Cortex of kidney (tissue), 1 donor: ENCODE measurements around the gene TECTA.

ENCODE experiments used
- DNase-seq: peaks from one replicate; lab custom pipeline; 2025; lab: John Stamatoyannopoulos, UW

TECTA gene

DNA sequence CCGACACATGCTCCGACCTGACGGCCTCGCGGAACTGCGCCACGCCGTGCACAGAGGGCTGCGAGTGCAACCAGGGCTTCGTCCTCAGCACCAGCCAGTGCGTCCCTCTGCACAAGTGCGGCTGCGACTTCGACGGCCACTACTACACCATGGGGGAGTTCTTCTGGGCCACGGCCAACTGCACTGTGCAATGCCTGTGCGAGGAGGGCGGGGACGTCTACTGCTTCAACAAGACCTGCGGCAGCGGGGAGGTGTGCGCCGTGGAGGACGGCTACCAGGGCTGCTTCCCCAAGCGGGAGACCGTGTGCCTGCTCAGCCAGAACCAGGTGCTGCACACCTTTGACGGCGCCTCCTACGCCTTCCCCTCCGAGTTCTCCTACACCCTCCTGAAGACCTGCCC is 26.8 kb downstream of the TECTA start:
- DNase-seq, result no peak

DNA sequence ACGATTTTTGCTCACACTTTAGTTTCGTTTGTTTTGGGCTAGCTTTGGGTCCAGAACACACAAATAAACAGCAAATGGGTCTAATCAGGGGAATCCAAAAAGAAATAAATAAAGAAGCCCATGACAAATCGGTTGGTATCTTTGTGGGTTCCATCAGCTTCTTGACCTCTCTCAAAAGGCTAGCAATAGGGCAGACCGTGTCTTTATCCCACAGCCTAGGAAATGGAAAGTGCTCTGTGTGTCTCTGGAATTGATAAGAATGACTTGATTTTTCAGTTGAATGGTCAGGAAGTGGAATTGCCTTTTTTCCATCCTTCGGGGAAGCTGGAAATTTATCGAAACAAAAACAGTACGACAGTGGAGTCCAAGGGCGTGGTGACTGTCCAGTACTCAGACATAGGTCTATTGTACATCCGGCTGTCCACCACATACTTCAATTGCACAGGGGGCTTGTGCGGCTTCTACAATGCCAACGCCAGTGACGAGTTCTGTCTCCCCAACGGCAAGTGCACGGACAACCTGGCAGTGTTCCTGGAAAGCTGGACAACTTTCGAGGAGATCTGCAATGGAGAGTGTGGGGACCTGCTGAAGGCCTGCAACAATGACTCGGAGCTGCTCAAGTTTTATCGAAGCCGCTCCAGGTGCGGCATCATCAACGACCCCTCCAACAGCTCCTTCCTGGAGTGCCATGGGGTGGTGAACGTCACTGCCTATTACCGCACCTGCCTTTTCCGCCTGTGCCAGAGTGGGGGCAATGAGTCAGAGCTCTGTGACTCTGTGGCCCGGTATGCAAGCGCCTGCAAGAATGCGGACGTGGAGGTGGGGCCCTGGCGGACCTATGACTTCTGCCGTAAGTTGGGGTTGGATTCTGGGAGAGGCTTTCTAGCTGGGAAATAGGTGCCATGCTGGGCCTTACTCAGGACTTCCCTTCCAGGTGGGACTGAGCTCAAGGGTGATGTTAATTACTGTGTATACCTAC is 28.6 kb downstream of the TECTA start:
- DNase-seq, result no peak

DNA sequence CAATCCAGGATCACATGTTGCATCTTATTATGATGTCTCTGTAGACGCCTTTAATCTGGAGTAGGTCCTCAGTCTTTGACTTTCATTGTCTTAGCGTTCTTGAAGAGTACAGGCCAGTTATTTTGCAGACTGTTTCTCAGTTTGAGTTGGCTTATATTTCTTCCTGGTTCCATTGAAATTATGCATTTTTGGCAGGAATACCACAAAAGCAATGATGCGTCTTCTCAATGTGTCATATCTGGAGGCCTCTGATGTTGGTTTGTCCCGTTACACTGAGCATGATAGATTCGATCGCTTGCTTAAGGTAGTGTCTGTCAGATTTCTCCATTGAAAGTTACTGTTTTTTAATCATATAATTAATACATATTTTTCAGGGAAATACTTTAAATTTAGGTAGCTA is 30.6 kb downstream of the TECTA start:
- no peak for DNase-seq

DNA sequence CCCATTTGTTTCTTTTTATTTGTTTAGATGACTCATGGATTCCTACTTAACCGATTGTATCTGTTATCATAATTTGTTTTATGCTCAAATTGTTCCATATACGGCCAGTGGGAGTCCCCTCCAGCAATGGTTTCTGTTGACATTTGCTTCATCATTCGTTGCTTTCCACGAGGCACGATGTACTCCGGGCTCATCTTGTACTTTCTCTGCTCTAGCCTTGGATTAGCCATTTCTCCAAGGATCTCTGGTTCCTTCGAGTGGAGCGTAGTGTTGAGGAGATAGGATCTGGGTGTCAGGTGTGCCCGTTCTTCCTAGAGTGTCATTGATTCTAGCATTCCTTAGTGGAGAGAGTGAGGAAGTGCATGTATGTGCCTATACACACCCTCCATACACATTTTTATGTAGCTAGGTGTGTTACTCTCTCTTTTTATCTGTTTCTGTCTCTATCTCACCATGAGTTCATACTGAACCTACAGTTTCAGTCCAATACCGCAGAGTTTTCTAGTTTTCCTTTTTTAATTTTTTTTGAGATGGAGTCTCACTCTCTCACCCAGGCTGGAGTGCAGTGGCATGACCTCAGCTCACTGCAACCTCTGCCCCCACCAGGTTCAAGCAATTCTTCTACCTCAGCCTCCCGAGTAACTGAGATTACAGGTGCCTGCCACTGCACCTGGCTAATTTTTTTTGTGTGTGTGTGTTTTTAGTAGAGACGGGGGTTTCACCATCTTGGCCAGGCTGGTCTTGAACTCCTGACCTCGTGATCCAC is 31.4 kb downstream of the TECTA start:
- DNase-seq, result no peak

DNA sequence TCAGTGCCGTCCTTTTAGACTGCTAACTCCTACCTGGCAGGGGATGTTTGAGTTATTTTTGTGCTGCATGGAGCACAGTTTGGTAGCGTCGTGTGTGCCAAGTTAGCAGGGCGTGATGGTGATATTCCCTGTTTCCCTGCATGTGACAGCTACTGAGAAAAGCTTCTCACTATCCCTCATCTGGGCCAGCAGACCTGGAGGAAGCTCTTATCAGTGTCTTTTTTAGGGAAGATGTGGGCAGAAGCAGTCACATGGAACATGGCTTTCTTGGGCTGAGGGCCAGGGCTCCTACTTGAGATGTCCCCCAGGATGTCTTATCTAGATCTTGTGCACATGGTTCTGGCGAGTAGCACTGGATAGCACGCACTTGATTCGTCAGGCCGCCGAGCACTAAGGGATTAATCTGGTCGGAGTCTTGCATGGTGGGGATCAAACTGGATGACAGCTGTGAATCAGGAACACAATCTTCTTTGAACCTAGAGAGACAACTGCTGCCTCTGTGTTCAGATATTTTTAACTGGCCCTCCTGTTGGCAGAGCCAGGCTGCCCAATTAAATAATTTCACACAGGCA is 33.8 kb downstream of the TECTA start:
- no peak for DNase-seq

DNA sequence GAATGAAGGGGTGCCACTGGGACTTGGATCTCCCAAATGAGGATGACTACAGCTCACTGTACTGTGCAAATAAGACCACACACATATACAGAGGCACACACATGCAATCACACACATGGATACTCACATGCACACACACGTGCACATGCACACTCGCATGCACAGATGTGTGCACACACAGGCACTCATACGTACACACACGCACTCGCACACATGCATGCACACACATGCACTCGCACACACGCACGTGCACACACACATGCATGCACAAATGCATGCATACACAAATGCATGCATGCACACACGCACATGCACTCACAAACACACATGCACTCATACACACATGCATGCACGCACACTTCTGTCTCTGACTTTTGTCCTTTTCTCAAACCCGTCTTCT is 36.0 kb downstream of the TECTA start:
- DNase-seq, result no peak

DNA sequence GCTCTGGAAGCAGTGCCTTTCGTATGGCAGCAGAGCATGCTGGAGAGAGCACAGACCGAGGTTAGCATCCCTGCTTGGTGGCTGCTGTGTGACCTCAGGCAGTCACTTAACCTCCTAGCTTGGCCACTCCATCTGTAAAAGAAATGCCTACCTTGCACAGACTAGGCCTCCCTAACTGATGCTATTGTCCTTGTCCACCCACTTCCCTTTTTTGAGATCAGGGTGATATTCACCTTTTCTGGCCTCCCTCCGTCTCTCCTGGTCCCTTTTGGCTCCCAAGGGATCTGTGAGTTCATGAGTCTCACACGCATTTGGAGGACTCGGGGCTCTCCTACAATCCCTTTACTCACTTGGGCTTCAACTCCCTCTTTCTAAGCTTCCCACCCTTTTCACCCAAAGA is 37.2 kb downstream of the TECTA start:
- no peak for DNase-seq

DNA sequence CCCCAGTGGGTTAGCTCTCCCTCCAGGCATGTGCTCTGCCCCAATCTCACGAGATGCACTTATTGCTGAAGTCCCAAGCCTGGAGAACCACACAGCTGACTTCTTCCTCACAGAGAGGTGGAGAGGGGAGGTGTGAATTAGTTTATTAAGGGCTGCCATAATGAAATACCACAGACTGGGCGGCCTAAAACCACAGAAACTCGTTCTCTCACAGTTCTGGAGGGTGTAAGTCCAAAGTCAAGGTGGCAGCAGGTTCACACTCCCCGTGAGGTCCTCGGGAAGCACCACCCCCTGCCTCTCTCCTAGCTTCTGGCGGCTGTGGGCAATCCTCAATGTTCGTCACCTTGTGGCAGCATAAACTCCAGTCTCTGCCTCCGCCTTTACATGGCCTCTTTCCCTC is 39.3 kb downstream of the TECTA start:
- DNase-seq, result no peak

DNA sequence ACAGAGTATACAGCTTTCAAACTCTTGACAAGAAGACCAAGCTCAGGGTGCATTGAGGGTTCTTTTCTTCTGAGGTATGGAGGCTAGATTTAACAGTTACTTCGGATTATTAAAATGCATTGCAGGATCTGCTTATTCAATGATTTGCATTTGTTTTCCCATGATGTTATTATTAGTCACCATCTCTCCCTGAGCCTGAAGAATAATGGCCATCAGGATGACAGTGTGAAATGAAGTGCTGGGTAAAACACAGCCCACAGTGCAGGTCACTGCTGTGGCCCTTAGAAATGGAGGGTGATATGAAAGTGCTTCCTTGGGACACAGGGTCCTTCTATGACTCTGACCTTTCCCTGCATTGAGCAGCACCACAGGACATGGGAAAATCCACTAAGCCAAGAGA is 40.0 kb downstream of the TECTA start:
- no peak for DNase-seq

DNA sequence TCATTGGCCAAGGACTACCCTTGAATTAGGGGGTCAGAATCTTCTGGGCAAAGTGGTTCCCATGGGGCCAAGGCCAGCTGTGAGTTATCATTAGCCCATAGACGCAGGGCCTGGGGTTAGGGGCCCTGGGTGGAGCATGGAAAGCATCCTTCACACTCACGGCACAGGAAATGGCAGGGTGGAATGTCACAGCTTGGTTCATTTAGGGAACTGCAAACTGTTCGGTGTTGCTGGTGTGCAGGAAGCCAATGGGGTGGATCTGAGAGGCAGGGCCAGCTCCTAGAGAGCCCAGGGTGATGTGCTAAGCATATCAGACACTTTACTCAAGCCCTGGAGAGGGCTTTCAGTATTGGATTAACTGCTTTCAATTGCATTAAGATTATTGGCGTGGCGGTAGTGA is 42.9 kb downstream of the TECTA start:
- DNase-seq, result no peak

DNA sequence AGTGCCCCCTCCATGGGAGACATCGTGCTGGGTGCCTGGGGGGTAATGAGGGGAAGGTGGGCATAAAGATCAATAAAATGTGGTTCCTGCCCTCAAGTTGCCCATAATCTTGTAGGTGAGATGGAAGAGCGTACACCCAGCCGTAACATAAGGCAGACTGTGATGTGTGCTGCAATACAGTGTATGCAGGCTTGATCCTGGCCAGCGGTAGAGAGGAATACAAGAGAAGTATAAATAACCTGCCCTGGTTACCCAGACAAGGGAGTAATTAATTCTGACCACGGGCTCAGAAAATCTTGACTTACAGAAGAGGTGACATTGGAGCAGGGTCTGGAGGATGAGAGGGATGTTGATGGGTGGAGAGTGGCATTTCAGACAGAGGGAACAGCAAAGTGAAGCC is 43.7 kb downstream of the TECTA start:
- no peak for DNase-seq

DNA sequence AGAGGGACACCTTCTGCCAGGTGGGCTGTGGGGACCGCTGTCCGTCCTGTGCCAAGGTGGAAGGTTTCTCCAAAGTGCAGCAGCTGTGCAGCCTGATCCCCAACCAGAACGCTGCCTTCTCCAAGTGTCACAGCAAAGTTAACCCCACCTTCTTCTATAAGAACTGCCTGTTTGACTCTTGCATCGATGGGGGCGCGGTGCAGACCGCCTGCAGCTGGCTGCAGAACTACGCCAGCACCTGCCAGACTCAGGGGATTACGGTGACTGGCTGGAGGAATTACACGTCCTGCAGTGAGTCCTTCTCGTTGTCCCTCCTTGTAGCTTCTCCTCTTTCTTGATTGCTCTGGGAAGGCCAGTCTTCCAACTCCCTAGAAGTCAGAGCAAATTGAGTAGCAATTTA is 44.8 kb downstream of the TECTA start:
- no peak for DNase-seq

DNA sequence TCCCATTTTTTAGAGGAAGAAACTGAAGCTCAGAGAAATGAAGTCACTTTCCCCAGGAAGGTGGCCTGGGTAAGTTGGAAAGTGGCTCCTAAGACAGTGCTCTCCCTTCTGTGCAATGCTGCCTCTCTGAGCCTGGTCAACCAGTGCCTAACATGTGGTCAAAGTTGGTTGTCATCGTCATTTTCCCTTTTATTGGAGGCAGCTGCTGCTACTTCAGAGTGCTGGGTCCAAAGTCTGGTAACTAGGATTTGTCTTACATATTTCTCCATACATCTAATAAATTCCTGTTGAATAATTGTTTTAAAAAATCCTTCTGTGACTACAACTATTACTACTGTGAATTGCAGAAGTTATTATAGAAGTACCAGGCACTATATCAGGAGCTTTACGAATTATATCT is 48.1 kb downstream of the TECTA start:
- DNase-seq, result no peak

DNA sequence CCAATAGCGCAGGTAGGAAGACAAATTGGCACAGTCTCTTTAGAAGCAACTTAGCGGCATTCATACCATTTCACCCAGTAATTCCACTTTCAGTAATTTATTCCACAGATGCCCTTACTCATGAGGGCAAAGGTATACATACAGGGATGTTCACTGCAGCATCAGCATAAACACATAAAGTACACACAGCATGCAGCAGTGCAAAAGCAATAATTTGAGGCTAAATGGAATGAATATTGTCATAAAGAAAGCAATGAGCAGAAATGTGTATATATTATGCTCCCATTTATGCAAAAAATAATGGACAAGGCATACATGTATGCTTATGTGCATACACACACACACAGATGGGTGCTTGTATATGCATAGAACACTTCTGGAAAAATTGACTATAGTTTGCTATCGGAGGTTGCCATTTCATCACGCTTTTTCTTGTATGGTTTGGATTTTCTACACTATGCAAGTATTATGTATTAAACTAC is 50.2 kb downstream of the TECTA start:
- no peak for DNase-seq

DNA sequence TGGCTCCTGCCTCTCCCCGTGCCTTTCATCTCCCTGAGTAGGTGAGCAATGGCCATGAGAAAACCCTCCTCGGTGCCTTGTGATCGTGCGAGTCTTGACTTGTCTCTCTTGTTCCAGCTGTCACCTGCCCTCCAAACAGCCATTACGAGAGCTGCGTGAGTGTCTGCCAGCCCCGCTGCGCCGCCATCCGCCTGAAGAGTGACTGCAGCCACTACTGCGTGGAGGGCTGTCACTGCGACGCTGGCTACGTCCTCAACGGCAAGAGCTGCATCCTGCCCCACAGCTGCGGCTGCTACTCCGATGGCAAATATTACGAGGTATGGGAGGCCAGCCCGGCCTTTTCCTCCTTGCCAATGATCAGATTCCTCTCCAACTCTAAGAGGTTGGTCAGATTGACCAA is 51.7 kb downstream of the TECTA start:
- no peak for DNase-seq

DNA sequence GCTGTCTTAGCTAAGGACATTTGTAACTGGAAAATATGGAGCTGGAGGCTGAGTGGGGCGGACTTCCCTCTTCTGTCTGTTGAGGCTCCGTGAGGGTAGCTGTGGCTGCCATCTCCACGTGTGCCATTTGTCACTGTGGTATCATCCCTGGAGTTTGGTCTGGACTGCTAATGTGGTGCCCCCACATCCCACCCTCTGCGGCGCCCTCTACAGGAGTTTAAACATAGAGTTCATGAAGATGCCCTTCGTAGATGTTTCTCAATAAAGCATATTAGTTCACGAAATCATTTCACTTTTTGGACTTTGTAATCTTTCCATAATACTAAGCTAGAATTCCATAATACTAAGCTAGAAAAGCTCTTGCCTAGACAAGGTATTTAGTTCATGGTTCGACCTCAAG is 52.4 kb downstream of the TECTA start:
- no peak for DNase-seq

DNA sequence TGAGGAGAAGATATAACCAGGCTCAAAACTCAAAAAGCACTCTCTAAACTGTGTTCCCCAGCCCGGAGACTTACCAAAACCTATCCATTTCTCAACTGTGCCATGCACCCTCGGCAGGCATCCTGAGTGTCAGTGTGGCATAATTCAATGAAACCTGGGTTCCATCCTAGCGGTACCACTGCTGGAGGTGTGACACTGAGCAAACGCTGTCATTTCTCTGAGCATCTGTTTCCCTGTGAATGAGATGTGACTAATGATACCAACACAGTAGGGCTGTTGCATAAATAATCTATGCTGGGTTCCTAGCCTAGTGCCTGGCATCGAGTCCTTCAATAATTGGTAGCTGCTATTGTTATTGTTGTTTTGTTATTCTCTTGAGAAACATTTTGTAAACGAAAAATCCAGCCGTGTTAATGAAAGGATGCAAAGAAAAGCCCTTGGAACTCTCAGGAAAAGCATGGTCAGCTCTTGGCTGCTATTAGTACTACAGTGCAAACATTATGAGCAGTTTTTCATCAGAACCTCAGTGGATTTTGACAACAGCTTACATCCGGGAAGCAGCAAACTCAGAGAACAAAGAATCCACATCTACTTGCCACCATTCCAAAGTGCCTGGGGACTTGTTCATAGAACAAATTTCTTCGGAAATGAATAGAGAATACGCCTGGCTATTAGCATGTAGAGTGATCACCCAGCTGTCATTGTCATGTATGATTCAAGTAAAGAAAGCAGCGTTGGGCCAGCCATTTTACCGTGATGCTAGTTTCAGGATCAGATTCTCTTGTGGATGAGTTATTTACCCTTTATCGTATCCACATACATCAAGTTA is 53.7 kb downstream of the TECTA start:
- no peak for DNase-seq

DNA sequence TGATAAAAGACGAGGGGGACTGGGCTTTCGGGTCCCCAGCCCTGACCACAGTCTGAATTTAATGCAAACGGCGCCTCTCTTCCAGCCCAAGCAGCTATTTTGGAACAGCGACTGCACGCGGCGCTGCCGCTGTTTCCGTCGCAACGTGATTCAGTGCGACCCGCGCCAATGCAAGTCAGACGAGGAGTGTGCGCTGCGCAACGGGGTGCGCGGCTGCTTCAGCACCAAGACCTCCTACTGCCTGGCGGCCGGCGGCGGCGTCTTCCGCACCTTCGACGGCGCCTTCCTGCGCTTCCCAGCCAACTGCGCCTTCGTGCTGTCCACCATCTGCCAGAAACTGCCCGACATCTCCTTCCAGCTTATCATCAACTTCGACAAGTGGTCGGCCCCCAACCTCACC is 56.7 kb downstream of the TECTA start:
- no peak for DNase-seq

DNA sequence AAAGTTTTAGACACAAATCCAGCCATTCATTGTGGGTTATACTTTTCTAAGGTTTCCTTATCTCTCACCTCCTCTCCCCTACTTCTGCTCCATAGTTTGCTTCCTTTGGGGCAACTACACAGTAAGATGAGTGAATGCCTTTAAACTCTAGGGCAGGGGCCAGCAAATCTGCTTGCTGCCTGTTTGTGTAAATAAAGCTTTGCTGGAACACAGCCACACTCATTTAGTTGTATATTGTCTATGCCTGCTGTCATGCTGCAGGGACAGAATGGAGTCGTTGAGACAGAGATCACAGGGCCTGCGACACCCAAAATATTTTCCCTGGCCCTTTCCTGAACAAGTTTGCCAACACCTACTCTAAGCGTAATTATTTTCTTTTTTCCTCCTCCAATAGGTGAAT is 58.7 kb downstream of the TECTA start:
- DNase-seq, result no peak

DNA sequence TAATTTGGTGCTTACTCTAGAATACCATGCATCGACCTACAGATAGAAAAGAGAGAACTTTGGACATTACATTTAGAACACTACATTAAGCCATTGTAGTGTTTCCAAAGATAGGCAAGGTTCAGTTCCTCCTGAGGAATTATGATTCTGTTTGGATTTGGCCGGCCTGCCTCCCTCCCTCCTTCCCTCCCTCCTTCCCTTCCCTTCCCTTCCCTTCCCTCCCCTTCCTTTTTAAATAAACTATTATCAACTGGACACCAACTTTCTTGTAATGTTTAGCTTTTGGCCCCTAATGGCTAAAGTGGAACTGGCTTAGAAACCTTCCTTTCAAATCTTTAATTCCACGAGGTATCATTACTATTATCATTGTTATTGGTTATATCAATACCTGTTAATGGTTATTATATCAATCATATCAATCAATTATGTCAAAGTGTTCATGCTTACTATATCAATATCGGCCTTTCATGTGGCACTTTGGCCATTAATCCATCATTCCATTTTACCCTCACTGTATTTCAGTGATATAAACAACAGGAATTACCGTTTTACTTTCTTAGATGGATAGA is 60.4 kb downstream of the TECTA start:
- DNase-seq, result no peak

DNA sequence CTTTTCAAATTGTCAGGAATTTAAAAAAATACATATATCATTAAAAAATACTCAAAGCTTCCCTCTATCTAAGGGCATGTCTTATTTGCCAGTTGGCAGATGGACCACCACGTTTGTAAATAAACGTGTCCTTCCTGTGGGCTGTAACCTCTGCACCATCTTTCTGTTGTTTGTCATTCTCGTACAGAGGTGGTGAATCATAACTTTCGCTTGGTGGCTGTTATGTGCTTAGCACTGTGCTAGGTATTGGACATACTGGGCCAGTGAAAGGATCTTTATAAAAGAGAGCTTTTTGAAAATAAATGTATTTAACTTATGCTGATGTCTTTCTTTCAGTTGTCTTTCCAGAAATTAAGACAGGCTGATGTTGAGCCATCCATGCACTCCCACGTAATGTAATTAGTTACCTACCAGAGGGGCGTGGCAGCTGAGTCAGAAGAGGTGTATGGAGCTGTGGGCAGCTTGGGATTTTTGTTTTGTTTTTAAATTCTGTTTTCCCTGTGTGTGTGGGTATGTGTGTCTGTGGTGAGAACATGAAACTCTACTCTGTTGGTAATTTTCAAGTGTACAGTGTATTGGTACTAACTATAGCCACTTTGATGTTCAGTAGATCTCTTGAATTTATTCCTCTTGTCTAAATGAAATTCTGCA is 62.7 kb downstream of the TECTA start:
- no peak for DNase-seq
